Kidney tubule cell (primary cell): ENCODE measurements around the gene KIDINS220.

ENCODE experiments used
- DNase-seq: peaks from one replicate; pipeline ENCODE4 v3.0.0-alpha.2; 2018; ENCODE audit warnings: low spot score

Gene KIDINS220

DNA sequence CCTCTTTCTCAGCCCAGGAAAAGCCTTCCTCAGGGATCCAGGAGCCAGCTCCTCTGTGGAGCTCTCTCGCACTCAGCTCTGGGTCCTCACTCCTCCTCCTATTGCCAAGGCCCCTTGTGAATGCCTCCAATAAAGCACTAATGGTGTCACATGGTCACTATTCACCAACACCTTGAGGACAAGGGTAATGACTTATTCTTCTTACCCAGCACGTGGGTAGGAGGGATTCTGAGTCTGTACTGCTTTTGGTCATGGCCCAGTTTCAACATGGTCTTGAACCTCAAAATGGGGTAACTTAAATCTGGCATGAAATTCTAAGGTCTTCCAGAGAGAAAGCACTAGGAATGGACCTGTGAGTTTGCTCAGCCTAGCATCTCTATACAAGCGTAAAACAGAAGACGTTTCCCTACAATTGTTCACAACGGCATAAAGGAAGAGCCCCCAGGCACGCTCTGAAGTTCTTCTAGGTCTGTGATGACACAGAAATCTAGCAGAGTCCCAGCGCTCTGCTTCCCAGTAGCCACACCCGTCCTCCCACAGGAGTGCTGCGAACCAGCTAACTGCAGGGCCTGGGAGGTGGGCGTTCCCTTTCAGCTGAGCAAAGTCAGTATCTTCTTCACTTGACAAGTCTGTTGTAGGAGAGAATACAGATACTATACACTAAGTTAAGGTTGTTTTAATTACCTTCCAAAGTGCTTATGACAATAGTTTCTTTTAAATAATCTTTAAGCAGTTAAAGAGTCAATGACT lies 14.6 kb upstream of the KIDINS220 start:
- DNase-seq: no peak

- no peak for DNase-seq
Measured at GRCh38 chr2:8850845-8851487, 13.6 kb upstream of the KIDINS220 start.

DNA sequence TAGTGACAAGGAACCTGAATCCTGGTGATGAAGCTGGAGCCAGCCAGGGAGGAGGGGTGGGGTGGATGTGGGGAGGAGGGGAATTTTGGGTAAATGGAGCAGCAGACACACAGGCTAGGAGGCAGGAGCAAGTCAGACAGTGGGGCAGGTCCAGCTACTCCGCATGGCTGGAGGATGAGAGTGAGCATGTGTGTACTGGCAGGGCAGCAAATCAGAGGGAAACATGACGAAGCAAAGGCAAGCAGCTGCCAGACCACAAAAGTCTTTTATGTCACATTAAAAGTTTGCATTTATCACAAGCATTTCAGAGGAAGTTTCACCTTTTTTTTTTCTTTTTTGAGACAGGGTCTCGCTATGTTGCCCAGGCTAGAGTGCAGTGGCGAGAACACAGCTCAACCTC lies 11.9 kb upstream of the KIDINS220 start:
- DNase-seq: no peak

DNA sequence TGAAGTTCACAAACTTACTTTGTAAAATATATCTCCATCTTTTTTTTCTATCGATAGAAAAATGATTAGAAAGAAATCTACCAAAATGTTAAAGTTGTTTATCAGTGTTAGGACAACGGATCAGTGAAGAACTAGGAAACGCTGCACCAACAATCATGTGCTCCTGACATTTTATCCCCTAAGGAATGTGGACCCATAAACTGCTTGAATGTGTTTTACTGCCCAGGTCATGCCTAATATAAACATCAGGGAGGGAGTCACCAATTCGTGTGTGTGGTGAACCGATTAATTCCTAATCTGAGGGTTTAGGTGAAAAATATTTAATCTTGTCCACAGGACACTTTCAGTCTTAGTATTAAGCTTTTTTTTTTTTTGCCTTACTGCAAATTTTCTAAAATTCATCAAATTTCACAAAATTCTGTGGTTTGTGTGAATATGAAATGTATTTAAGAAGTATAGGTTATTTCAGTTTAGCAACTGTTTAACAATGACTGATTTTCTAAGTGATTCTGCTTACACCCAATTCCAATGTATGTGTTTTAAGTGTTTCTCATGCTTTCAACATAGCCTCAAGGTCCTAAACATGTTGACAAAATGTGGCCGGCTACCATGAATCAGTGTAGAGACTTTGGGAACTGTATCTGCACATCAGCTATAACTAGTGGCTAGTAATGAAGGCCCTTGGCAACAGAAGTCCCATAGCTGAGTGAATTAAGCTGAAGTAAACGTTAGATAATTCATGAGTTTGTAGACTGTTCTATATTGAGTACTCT lies 11.1 kb upstream of the KIDINS220 start:
- DNase-seq: peak; percentile 43

DNA sequence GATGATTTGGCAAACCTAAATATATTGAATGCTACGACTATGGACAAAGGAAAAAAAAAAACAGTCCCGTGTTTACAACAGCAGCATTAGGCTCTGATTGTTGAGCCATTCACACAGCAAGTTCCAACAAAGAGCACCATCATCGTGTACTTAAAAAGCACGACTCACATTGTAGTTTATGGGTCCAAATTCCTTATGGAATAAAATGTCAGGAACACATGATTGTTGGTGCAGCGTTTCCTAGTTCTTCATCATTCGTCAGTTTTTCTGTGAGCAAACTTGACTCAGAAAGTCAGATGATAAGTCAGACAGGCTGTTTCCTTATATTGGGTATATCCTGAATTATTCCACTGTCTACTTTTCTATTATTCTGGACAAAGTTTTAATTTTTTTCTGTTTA lies 10.0 kb upstream of the KIDINS220 start:
- DNase-seq: peak; percentile 19

- no peak for DNase-seq
Measured at GRCh38 chr2:8841932-8842331, 4.5 kb upstream of the KIDINS220 start.

DNA sequence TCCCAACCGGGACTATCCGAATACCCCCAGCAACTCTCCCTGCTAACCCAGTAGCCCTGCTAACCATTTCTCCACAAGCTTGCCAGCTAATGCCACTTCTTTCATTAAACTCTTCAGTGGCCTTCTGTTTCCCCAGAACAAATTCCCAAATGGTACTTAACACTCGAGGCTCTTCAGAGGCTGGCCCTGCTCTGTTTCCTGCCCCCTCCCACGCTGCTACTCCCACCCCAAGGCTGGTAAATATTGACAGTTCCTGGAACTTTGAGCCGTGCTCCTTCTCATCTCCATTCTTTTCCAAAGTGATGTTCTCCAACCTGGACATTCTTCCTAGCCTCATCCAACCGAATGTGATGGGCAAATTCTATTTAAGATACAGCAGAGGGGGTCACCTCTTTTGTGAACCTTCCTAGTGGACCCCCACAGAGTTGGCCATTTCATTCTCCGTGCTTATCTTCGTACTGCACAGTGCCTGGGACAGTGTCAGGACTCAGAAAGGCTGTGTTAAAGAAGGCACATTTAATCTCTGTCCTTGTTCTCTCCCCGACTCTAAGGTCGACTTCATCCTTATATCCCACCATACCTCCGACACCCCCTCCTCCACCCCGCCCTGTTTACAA lies 3.2 kb upstream of the KIDINS220 start:
- DNase-seq: no peak

GRCh38 chr2:8839189-8839965 lies 2.0 kb upstream of the KIDINS220 start:
- DNase-seq: no peak

- DNase-seq: no peak
Measured at GRCh38 chr2:8837795-8838140, 355 bp upstream of the KIDINS220 start.

DNA sequence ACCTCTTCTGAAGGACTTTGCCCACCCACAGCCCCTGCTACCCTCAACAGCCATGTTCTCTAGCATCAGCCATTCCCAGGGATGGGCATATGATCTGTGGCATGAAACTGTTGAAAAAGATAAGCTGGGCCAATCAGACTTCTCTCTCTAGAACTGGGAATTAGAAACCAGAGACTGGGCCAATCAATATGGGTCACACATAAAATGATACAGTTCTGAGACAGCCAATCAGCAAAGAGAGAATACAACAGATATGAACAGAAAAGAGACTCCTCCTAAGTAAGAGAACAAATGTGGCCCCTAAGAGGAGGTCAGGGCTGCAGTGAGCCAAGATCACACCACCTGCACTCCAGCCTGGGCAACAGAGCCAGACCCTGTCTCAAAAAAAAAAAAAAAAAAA lies 2.1 kb downstream of the KIDINS220 start:
- DNase-seq: no peak

- no peak for DNase-seq
Measured at GRCh38 chr2:8833853-8834252, 3.6 kb downstream of the KIDINS220 start.

DNA sequence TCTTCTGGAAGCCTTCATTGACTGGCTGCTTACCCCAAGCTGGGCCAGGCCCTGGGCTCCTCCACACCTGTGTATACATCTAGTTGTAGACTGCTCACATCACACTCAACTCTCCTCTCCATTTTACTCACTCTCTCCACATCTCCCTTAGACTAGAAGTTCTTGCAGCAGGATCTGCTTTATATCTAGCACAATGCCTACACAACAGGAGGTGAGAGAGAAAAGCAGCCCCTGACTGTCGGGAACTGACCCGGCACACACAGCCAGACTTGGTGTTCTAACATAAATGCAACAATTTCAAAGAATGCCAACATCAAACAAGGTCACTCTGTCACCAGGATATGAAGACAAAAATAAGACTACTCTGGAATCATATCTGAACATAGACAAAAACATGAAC lies 5.9 kb downstream of the KIDINS220 start:
- DNase-seq: no peak

DNA sequence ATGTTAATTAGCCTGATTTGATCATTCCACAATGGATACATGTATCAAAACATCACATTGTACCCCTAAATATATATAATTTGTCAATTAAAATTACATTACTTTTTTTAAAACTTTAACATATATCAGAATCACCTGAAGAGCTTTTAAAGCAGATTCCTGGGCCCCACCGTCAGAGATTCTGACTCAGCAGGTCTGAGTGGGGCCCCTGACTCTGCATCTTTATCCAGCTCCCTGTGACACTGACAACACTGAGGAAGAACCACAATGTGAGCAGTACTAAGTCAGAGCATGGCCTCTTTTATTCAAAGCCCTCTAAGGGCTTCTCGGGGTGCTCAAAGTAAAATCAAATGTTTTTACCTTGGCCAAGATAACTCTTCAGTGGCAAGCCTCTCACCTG lies 9.7 kb downstream of the KIDINS220 start:
- DNase-seq: no peak

- no peak for DNase-seq
Measured at GRCh38 chr2:8822218-8822617, 15.2 kb downstream of the KIDINS220 start.

- no peak for DNase-seq
Measured at GRCh38 chr2:8821276-8822217, 15.9 kb downstream of the KIDINS220 start.

GRCh38 chr2:8819948-8820347 lies 17.5 kb downstream of the KIDINS220 start:
- DNase-seq: no peak

- DNase-seq: peak; percentile 43
Measured at GRCh38 chr2:8819194-8819593, 18.2 kb downstream of the KIDINS220 start.

DNA sequence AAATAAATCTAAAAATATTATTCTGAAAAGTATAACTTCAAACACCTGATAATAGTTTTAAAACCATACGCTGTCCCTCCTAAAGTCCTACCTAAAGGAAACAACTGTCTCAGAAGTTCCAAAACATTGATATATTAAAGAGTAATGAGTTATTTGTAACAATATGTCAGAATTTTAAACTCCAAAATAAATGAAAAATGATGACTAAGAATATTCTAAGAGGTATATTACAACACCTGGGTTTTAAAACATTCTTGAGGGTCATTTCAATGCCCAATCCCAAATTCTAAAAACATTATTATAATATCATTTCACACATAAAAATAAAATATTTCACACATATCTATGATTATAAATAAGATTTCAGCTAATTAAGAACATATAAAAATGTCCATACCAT lies 20.2 kb downstream of the KIDINS220 start:
- no peak for DNase-seq

DNA sequence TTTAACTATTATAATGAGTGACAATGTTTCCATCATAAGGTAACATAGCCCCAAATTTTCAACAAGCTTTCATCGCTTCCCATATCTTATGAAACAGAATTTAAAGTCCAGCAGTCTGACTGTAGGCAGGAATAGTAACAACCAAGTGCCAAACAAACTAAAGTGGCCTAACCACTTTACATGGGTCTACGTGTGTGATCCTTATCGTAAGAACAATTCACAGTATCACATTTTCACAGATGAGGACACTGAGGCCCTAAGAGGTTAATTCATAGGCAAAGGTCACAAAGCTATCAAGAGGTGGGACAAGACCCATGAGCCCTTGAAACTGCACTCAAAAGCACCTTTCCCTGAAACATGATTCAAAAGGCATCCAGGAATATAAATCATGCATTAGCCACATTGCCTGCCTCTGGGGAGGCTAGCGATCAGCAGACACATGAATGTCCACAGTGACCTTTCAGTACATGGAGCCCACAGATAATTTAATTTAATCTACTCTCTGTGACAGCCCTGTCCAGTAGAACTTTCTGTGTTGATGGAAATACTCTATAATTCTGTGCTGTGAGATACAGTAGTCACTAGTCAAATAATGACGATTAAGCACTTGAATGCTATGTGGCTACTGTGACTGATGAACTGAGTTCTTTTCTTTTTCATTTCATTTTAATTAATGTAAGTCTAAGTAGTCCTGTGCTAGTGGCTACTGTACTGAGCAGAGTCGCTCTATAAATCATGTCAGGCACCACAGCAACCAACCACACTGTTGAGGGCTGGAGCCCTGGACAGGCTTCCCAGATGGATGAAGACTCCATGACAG lies 30.3 kb downstream of the KIDINS220 start:
- DNase-seq: no peak
